HG02884 (cell line): ENCODE results near the gene NDUFS6.
"Not testable (repeated sequence)": the region's sequence is repeated elsewhere in the genome, so short reads cannot be mapped to it uniquely, and the experiment has no call there.

Experiments
- ATAC-seq: cut with Tn5 transposase; IDR thresholded peaks from one replicate; pipeline ENCODE4 v1.9.1; 2021; ENCODE audit warnings: mild to moderate bottlenecking, moderate library complexity; ENCODE audit not compliant: unreplicated experiment

Gene NDUFS6

GRCh38 chr5:1831257-1831656, 30.1 kb downstream of the NDUFS6 start:
- ATAC-seq = no peak

DNA sequence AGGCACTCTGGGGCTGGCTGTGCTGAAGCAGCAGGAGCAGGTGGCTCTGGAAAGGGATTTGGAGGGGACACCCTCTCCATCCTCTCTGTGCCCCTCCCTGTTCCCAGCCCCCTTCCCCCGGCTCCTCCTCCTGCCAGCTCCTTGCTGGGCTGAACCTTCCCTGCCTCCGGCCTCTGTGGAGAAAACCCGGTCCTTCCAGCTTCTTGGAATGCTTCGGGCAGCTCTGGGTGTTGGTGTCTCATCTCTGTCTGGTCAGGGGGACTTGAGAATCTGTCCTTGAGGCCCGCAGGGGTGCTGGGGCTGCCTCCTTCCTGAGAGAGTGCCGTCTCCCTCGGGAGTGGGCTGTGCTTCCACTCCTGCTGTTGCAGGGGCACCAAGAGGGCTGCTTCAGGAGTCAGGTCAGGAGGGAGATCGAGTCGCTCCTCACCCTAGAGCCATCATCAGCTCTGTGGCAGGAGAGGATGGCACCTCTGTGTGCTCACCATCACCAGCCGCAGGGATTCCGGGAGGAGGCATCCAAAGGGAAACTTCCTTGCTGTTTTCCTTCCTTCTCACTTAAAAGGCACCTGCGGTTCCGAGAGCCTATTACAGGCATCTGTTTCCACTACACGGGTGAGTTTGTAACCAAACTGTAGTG, 30.6 kb downstream of the NDUFS6 start:
- no peak for ATAC-seq

GRCh38 chr5:1832511-1833250, 31.5 kb downstream of the NDUFS6 start:
- no peak for ATAC-seq

DNA sequence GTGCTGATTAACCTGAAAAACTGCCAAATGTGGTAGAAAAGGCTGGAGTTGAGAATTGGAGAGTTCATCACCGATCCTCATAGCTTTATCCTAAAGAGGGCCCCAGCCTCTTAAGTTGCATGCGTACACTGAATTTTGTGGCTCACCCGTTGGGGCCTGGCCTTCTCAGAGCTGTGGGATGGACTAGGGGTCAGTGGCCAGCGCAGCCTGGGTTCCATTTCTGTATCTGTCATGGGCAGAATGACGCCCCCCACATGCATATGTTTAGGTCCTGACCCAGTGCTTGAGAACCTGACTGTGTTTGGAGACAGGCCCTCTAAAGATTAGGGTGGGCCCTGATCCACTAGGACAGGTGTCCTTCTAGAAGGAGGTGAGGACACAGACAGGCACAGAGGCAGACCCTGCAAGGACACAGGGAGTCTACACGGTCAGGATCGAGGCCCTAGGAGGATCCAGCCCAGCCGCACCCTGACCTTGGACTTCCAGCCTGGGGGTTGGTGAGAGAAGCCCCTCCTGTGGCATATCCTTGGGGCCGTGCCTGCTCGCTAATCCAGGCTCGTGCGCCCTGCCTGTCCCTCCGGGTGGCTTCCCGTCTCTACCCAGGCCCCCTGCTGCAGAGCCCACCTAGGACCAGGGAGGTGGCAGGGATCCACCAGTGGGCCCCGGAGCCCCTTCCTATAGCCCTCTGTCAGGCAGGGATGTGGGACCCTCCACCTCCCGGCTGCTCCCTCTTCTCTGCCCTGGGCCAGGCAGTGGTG, 32.2 kb downstream of the NDUFS6 start:
- no peak for ATAC-seq

DNA sequence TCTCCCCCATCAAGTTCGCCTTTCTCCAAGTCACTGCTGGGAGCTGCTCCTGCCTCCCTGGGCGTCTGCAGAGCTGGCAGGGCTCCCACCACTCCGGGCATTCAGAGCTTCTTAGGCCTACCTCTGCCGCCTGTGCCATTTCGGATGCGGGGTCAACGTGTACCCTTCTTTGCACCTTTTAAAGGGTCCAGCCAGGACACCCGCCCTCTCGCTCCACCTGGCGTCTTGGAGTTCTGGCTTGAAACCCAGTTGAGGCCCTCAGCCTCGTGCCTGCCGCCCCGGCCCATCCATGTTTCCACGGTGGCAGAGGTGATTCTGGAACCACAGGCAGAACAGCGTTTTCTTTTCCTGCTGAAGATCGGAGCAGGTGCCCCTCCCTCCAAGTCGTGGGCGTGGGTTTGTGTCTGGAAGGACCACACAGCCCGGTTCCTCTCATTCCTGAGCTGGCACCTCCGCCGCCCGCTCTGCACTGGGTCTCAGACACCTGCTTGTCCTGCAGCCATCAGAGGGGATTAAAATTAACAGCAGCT, 32.9 kb downstream of the NDUFS6 start:
- ATAC-seq = no peak

DNA sequence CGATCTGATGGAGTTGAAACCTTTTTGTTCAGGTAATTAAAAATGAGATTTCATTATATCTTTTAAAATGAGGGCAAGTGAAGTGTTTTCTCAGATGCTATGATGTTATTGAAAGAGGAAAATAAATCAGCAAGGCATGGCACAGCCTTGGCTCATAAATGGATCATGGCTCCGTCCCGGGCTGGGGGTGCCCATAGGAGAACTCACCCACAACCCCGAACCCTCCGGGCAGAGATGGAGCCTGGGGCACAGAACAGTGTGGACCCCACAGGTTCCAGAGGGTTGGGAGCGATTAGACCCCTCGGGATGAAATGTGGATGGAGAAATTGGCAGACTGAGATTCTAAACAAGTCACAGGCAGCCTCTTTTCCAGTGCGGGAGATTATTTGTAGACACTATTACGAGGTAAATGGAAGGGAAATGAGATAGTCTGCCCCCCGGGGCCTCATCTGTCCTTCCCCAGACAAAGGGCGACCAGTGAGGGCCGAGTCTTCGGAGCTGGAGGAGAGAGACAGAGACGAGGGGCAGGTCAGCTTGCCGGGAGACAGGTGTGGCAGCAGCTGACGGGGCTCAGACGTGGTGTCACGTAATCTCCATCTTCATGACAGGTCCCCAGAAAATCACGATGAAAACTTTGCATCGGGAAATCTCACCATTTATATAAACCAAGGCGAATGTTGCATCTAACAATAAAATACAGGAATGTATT, 33.7 kb downstream of the NDUFS6 start:
- ATAC-seq = no peak

- ATAC-seq = no peak
These were observed 34.2 kb downstream of the NDUFS6 start for GRCh38 chr5:1835431-1835830.

DNA sequence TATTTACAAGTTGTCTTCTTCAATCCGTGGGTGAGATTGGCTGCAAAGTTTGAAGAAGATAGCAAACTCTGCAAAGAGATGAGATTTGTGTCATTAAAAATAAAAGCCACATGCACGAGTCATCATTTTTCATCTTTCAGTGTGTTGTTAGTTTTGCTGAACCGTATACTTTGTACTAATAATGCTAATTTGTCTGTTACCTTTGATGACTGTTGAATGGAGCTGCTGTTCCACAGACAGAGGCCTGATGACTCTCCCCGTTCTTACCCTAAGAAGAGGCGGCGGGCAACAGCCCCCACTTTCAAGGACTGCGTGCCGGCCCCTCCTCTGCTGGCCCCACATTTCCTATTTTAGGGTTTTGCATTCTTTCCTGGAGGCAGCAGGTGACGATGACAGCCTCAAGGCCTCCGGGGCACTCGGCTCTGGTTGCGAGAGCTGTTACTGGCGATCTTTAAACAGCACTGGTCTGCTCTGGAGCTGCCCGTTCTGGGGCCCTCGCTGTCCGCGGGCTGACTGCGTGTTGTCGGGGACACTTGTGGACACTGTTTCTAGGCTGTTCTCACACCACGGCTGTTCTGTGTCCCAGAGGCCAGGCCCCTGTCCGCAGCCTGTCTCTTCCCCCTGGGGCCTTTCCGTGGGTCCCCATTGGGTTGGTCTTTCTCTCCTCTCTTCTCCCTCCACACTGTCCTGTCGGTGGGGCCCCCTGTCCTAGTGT, 35.1 kb downstream of the NDUFS6 start:
- ATAC-seq = no peak

GRCh38 chr5:1836891-1837880, 36.0 kb downstream of the NDUFS6 start:
- ATAC-seq = no peak

DNA sequence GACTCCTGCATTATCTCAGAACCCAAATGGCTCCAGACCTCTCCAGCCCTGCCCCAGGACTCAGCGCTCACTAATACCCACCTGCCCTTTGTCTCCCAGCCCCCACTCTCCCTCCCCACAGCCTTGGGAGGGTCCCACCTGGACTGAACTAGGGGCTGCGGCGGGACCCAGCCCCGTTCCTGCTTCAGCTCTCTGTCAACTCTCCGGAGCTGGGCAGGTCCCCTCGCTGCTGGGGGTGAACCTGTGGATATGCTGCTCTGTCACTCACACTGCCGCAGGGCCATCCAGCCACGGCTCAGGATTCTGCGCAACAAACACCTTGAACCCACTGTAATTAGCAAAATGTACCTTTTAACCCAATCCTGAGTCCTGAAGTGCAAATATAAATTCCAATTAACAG, 36.8 kb downstream of the NDUFS6 start:
- no peak for ATAC-seq

- no peak for ATAC-seq
These were observed 38.9 kb downstream of the NDUFS6 start for GRCh38 chr5:1840071-1840547.

GRCh38 chr5:1840741-1841521, 39.7 kb downstream of the NDUFS6 start:
- ATAC-seq = no peak

DNA sequence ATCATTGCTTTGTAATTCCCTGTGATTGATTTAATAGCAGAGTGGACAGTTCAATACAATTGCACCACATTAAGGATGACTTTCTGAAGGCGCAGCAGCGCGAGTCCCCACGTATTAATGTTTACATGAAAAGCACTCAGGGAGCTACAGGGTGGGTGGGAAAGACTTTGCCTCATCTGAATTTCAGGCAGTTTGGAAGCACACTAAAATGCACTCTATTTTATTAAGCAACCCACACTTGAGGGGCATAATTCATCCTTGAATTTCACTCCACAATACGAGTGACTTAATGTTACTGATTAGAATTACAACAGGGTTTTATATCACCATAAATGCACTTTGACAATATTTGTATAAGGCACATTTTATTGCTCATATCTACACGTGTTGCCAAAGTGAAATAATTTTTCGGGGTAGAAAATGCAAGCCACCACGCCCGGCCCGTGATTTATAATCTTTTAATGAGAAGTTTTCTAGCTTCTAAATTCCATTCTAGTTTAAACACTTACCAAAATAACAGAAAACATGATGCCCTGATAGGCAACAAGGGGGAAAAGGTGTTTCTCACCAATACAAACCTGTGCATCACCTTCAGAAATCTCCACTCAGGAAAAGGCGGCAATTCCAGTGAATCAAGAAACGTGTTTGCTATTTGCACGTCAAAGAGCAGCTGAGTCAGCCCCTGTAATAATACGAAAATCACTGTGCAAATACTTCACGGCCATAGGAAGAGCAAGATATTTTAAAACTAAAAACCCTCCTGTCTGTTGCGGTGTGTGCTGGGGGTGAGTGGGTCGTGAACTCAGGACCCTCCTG, 41.0 kb downstream of the NDUFS6 start:
- no peak for ATAC-seq

DNA sequence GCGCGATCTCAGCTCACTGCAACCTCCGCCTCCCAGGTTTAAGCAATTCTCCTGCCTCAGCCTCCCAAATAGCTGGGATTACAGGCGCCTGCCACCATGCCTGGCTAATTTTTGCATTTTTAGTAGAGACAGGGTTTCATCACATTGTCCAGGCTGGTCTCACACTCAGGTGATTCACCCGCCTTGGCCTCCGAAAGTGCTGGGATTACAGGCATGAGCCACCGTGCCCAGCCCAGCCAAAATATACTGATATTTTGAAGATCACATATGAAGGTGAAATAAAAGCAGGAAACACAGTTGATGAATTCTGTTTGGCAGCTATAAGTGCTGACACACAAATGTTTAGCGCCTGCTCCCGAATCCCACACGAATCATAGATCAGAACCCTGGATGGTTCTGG, 42.6 kb downstream of the NDUFS6 start:
- ATAC-seq = not testable (repeated sequence)

GRCh38 chr5:1844708-1845436, 43.7 kb downstream of the NDUFS6 start:
- ATAC-seq = no peak

DNA sequence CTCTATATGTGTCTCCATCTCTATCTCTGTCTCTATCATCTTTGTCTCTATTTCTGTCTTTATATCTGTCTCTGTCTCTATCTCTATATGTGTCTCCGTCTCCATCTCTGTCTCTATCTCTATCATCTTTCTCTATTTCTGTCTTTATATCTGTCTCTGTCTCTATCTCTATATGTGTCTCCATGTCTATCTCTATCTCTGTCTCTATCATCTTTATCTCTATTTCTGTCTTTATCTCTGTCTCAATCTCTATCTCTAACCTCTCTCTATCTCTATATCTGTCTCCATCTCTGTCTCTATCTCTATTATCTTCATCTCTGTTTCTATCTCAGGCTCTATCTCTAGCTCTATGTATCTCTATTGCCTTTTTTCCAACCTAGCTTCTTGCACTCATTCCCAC, 44.5 kb downstream of the NDUFS6 start:
- no peak for ATAC-seq

GRCh38 chr5:1846583-1846982, 45.4 kb downstream of the NDUFS6 start:
- no peak for ATAC-seq
